ENCODE results near the gene SLAMF8. TPM values are rescaled to one million over a fixed set of nuclear protein-coding genes. Genes with fewer than 3 reads are reported as not detected.

Gene SLAMF8
- total RNA-seq, 1 experiment from 2014 or later: not detected

- BruUV-seq (replicated peaks): no TSS peak
- CTCF ChIA-PET: interaction anchor here (0.6 kb wide), 1 partner anchor 40 kb away, joined by 8 read pairs; no protein-coding TSS in a partner anchor
- peaks cover 37% of the 10 kb centered on the region for H3K27me3 Mint-ChIP-seq (ENCODE audit: unreplicated experiment)
- no peak for TF ChIP-seq CTCF (IDR thresholded peaks at IDR 0.05; ENCODE audit: unreplicated experiment)
- H3K27ac Mint-ChIP-seq (ENCODE audit: unreplicated experiment): no peak overlapping the region
- no peak for DNase-seq
- H3K4me1 Mint-ChIP-seq (ENCODE audit: low read depth, unreplicated experiment): peaks cover 4% of the 10 kb centered on the region
- H3K4me3 Mint-ChIP-seq (ENCODE audit: low read depth, unreplicated experiment): no peak overlapping the region
- H3K9me3 Mint-ChIP-seq (ENCODE audit: low read depth, unreplicated experiment): no peaks in the 10 kb centered on the region
- intact Hi-C loops (cut with micrococcal nuclease; ENCODE audit: unreplicated experiment): no loop called here
- H3K36me3 Mint-ChIP-seq (ENCODE audit: insufficient read depth, unreplicated experiment): no peaks in the 10 kb centered on the region
These were observed 15.1 kb downstream of the SLAMF8 start for GRCh38 chr1:159841749-159842148.

DNA sequence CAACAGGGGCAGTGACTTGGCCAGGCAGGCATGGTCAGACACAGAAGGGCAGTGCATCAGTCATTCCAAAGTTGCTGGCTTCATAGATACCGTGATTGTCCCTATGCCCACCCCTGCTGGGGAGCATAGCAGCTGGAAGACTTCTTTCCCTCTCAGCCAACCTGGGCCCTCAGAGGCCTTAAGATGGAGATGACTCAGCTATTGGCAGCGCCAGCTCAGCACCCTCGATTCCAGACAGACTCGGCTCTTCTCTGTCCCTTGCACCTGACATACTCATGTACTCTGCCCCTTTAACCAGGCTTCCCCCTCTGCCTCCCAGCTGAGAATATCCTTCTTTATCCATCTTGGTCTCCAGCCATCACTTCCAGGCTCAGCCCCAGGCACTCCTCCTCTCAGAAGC lies 16.8 kb downstream of the SLAMF8 start:
- H3K36me3 Mint-ChIP-seq (ENCODE audit: insufficient read depth, unreplicated experiment): no peaks in the 10 kb centered on the region
- intact Hi-C loops (cut with micrococcal nuclease; ENCODE audit: unreplicated experiment): no loop called here
- TF ChIP-seq CTCF (IDR thresholded peaks at IDR 0.05; ENCODE audit: unreplicated experiment): no peak
- no peak overlapping the region for H3K4me3 Mint-ChIP-seq (ENCODE audit: low read depth, unreplicated experiment)
- no peaks in the 10 kb centered on the region for H3K4me1 Mint-ChIP-seq (ENCODE audit: low read depth, unreplicated experiment)
- H3K27ac Mint-ChIP-seq (ENCODE audit: unreplicated experiment): no peak overlapping the region
- CTCF ChIA-PET: no interaction called here
- H3K27me3 Mint-ChIP-seq (ENCODE audit: unreplicated experiment): peaks cover 52% of the 10 kb centered on the region
- DNase-seq: no peak
- H3K9me3 Mint-ChIP-seq (ENCODE audit: low read depth, unreplicated experiment): no peaks in the 10 kb centered on the region
- no TSS peak for BruUV-seq (replicated peaks)

- DNase-seq: no peak
- CTCF ChIA-PET: no interaction called here
- intact Hi-C loops (cut with micrococcal nuclease; ENCODE audit: unreplicated experiment): no loop called here
- H3K4me1 Mint-ChIP-seq (ENCODE audit: low read depth, unreplicated experiment): no peaks in the 10 kb centered on the region
- no TSS peak for BruUV-seq (replicated peaks)
- no peak overlapping the region for H3K4me3 Mint-ChIP-seq (ENCODE audit: low read depth, unreplicated experiment)
- no peaks in the 10 kb centered on the region for H3K9me3 Mint-ChIP-seq (ENCODE audit: low read depth, unreplicated experiment)
- H3K36me3 Mint-ChIP-seq (ENCODE audit: insufficient read depth, unreplicated experiment): no peaks in the 10 kb centered on the region
- H3K27me3 Mint-ChIP-seq (ENCODE audit: unreplicated experiment): peaks cover 55% of the 10 kb centered on the region
- H3K27ac Mint-ChIP-seq (ENCODE audit: unreplicated experiment): no peak overlapping the region
- TF ChIP-seq CTCF (IDR thresholded peaks at IDR 0.05; ENCODE audit: unreplicated experiment): no peak
These were observed 19.3 kb downstream of the SLAMF8 start for GRCh38 chr1:159845751-159846629.

DNA sequence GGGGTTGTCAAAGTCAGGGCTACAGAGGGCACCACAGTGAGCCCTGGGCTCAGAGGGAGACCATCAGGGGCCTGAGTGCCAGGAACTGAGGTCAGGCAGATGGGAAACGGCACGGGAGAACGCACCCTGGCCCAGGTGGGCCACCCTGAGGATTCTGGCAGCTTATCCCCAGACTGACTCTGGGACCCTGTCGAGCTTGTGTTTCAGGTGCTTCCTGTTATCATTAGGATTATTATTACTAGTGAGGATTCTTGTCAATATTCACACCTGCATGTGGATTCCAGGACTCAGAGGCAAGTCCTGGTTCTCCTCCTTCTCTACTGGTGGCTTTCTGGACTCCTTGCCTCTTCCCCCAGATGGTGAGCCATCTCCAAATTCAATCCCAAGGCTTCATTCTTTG lies 20.6 kb downstream of the SLAMF8 start:
- intact Hi-C loops (cut with micrococcal nuclease; ENCODE audit: unreplicated experiment): no loop called here
- H3K9me3 Mint-ChIP-seq (ENCODE audit: low read depth, unreplicated experiment): no peaks in the 10 kb centered on the region
- TF ChIP-seq CTCF (IDR thresholded peaks at IDR 0.05; ENCODE audit: unreplicated experiment): no peak
- no peaks in the 10 kb centered on the region for H3K36me3 Mint-ChIP-seq (ENCODE audit: insufficient read depth, unreplicated experiment)
- no peaks in the 10 kb centered on the region for H3K4me1 Mint-ChIP-seq (ENCODE audit: low read depth, unreplicated experiment)
- no peak for DNase-seq
- peaks cover 55% of the 10 kb centered on the region for H3K27me3 Mint-ChIP-seq (ENCODE audit: unreplicated experiment)
- CTCF ChIA-PET: no interaction called here
- no peak overlapping the region for H3K4me3 Mint-ChIP-seq (ENCODE audit: low read depth, unreplicated experiment)
- BruUV-seq (replicated peaks): no TSS peak
- H3K27ac Mint-ChIP-seq (ENCODE audit: unreplicated experiment): no peak overlapping the region
